HFF-Myc (cell line): ENCODE data around the gene CYSLTR2.

Experiments
- DNase-seq: peaks from one replicate; pipeline ENCODE4 v3.0.0-alpha.2; 2011; ENCODE audit warnings: low read depth; ENCODE audit errors: extremely low read depth
- H3K4me3 ChIP-seq: replicated peaks from 2 replicates; pipeline ENCODE4 v1.5.1; 2011; ENCODE audit warnings: low read depth, mild to moderate bottlenecking, control low read depth, low read length
- TF ChIP-seq, protein P1 (sequence below): IDR thresholded peaks from 2 replicates; pipeline ENCODE4 v1.5.1; 2012; ENCODE audit warnings: mild to moderate bottlenecking, low read depth, low read length, control low read depth; ENCODE audit errors: missing control alignments

Gene CYSLTR2

GRCh38 chr13:48679941-48680680 is 26.4 kb downstream of the CYSLTR2 start:
- no peak overlapping the region for H3K4me3 ChIP-seq
- TF ChIP-seq, protein P1, sequence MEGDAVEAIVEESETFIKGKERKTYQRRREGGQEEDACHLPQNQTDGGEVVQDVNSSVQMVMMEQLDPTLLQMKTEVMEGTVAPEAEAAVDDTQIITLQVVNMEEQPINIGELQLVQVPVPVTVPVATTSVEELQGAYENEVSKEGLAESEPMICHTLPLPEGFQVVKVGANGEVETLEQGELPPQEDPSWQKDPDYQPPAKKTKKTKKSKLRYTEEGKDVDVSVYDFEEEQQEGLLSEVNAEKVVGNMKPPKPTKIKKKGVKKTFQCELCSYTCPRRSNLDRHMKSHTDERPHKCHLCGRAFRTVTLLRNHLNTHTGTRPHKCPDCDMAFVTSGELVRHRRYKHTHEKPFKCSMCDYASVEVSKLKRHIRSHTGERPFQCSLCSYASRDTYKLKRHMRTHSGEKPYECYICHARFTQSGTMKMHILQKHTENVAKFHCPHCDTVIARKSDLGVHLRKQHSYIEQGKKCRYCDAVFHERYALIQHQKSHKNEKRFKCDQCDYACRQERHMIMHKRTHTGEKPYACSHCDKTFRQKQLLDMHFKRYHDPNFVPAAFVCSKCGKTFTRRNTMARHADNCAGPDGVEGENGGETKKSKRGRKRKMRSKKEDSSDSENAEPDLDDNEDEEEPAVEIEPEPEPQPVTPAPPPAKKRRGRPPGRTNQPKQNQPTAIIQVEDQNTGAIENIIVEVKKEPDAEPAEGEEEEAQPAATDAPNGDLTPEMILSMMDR = no peak
- no peak for DNase-seq

DNA sequence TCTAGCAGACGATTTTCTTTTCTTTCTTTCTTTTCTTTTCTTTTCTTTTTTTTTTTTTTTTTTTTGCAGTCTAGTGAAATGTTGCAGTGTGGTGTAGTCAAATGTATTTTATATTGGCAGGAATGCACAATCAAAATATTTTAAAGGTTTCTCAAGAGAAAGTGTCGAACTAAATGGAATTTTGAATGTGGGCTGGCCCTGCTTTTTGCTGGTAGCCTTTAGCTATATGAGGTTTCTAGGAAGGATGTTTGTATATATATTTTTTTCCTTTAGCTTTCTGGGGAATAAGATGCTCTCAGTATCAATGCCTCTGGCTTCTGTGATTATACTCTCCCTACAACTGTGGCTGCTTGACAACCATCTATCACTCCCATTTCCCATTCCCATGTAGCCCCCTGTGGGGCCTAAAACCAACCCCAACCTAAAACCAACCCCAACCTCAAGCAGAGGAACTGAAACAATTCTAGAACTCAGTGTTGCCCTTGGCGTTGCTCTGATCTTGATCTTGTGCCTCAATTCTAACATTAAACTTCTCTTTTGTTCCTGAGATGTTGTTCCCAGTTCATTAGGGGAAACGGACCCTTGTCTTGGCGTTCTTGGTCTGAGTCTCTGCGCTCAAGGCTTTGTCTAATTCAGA is 27.1 kb downstream of the CYSLTR2 start:
- no peak overlapping the region for H3K4me3 ChIP-seq
- TF ChIP-seq, protein P1 = no peak
- DNase-seq = no peak

DNA sequence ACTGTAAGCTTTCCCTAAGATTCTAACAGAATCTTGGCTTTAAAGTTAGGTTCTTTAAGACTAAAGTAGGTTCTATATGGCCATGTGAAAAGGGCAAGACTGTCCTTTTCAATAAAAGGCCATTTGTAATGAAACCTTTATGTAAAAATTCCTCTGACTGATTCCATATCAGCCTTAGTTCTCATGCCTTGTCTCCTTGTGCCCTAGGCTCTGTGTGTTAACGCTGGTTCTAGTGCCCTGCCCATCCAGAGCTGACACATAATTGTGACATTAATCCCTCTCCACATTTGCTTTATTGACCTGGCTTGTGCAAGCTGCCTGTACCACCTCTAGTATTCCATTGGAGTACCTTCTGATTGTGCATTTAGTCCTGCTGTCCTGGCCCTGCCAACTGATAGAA is 28.2 kb downstream of the CYSLTR2 start:
- no peak overlapping the region for H3K4me3 ChIP-seq
- TF ChIP-seq, protein P1 = no peak
- DNase-seq = no peak

DNA sequence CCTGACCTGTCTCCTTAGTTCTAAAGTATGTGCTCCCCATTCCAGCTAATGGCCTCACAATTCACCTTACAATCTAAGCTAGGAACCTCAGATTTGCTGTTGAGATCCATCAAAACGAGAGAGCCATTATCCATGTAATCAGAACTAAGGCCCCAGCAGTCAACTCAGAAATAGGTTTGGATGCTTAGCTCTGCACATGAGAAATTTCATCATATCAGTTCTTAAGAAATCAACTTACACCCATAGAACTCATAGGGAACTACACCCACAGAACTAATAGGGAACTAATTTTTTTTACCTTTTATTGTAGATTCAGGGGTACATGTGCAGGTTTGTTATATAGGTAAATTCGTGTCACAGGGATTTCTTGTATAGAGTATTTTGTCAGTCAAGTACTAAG is 28.7 kb downstream of the CYSLTR2 start:
- no peak for DNase-seq
- TF ChIP-seq, protein P1 = no peak
- H3K4me3 ChIP-seq = no peak overlapping the region

DNA sequence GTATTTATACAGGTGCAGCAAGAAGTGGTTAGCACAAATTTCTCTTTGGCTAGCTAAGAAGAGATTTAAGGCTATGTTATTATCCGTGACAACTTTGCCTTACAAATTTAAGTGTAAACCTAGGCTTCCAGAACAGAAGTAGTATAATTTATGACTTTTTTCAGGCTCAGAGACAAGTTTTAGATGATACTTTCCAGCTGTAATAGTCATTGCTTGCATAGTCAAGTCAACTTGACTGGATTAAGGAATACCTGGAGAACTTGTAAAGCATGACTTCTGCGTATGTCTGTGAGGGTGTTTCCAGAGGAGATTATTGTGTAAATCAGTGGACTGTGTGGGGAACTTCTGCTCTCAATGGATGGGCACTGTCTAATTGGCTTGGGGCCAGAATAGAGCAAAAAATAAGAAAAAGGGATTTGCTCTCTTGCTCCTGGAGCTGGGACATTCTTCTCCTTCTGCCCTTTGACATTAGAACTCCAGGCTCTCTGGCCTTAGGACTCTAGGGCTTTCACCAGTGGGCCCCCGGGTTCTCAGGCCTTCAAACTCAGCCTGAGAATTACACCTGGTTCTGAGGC is 33.0 kb downstream of the CYSLTR2 start:
- DNase-seq = no peak
- no peak overlapping the region for H3K4me3 ChIP-seq
- TF ChIP-seq, protein P1 = no peak

- H3K4me3 ChIP-seq = no peak overlapping the region
- no peak for DNase-seq
- TF ChIP-seq, protein P1 = no peak
Measured at GRCh38 chr13:48687249-48687648, 33.5 kb downstream of the CYSLTR2 start.
